Astrocyte (in vitro differentiated cells and primary cell): ENCODE data around the gene TRPM3. TPM values are rescaled to one million over a fixed set of nuclear protein-coding genes. Genes with fewer than 3 reads are reported as not detected.
A peak's percentile ranks its signal among the peaks of the same experiment; 100 is the strongest.

Experiments
- DNase-seq: peaks from one replicate; pipeline ENCODE4 v3.0.0-alpha.2; 2010; ENCODE audit warnings: low read depth
- FAIRE-seq: peaks from 2 replicates; lab custom pipeline; 2011; peaks lifted over from hg19 to GRCh38; lab: Jason Lieb, UNC
- H2AFZ ChIP-seq: 2 replicates; pipeline ENCODE4 v1.6.0; 2012; ENCODE audit warnings: low read depth, low read length, inconsistent platforms
- H3K27ac ChIP-seq: 2 replicates; pipeline ENCODE4 v1.5.1; 2011; ENCODE audit warnings: low read depth, low read length, inconsistent platforms
- H3K27me3 ChIP-seq: 2 replicates; pipeline ENCODE4 v1.6.0; 2011; ENCODE audit warnings: low read length, inconsistent platforms; ENCODE audit not compliant: insufficient read depth
- H3K36me3 ChIP-seq: 2 replicates; pipeline ENCODE4 v1.5.1; 2011; ENCODE audit warnings: low read length, inconsistent platforms; ENCODE audit not compliant: insufficient read depth
- H3K4me1 ChIP-seq: 2 replicates; pipeline ENCODE4 v1.5.1; 2011; ENCODE audit warnings: low read length, inconsistent platforms; ENCODE audit not compliant: insufficient read depth
- H3K4me2 ChIP-seq: 2 replicates; pipeline ENCODE4 v1.6.0; 2012; ENCODE audit warnings: low read length, inconsistent platforms
- H3K4me3 ChIP-seq: 2 replicates; pipeline ENCODE4 v1.5.1; 2011; ENCODE audit warnings: low read depth, mild to moderate bottlenecking, low read length, inconsistent platforms; ENCODE audit not compliant: insufficient read depth
- H3K79me2 ChIP-seq: 2 replicates; pipeline ENCODE4 v1.6.0; 2012; ENCODE audit warnings: mild to moderate bottlenecking, low read length, inconsistent platforms; ENCODE audit not compliant: insufficient read depth
- H3K9ac ChIP-seq: 2 replicates; pipeline ENCODE4 v1.6.0; 2012; ENCODE audit warnings: mild to moderate bottlenecking, low read length, inconsistent platforms
- H3K9me3 ChIP-seq: 2 replicates; pipeline ENCODE4 v1.5.1; 2012; ENCODE audit warnings: low read depth, mild to moderate bottlenecking, low read length, inconsistent platforms; ENCODE audit not compliant: insufficient read depth
- H4K20me1 ChIP-seq: 2 replicates; pipeline ENCODE4 v1.6.0; 2012; ENCODE audit warnings: low read length, inconsistent platforms; ENCODE audit not compliant: insufficient read depth
- H3K27ac Mint-ChIP-seq: one replicate; pipeline ENCODE4 v1.8.0; 2021; ENCODE audit warnings: mild to moderate bottlenecking, mixed read lengths; ENCODE audit not compliant: unreplicated experiment
- H3K27me3 Mint-ChIP-seq: one replicate; pipeline ENCODE4 v1.8.0; 2021; ENCODE audit warnings: low read depth, mixed read lengths; ENCODE audit not compliant: unreplicated experiment
- H3K36me3 Mint-ChIP-seq: one replicate; pipeline ENCODE4 v1.8.0; 2021; ENCODE audit warnings: low read depth, mixed read lengths; ENCODE audit not compliant: unreplicated experiment
- H3K4me1 Mint-ChIP-seq: one replicate; pipeline ENCODE4 v1.8.0; 2021; ENCODE audit warnings: low read depth, mixed read lengths; ENCODE audit not compliant: unreplicated experiment
- H3K4me3 Mint-ChIP-seq: one replicate; pipeline ENCODE4 v1.8.0; 2021; ENCODE audit warnings: mild to moderate bottlenecking, moderate library complexity, mixed read lengths; ENCODE audit not compliant: unreplicated experiment
- H3K9me3 Mint-ChIP-seq: one replicate; pipeline ENCODE4 v1.8.0; 2021; ENCODE audit warnings: mild to moderate bottlenecking, mixed read lengths; ENCODE audit not compliant: unreplicated experiment
- EZH2 ChIP-seq: IDR thresholded peaks from 2 replicates; pipeline ENCODE4 v1.6.1; 2012; ENCODE audit warnings: mild to moderate bottlenecking, low read length, inconsistent platforms; ENCODE audit not compliant: insufficient read depth
- total RNA-seq: library from RNA; stranded (reverse); gene quantifications from 2 replicates; pipeline ENCODE4 v1.2.1, GENCODE V29; 2021
- TF ChIP-seq, protein P1 (sequence below): IDR thresholded peaks from 2 replicates; pipeline ENCODE4 v1.5.1; 2011; ENCODE audit warnings: low read depth, mild to moderate bottlenecking, inconsistent platforms, low read length, moderate library complexity; ENCODE audit not compliant: insufficient read depth

TRPM3 gene
- total RNA-seq, 1 donor from 2014 or later = 0.14 TPM

DNA sequence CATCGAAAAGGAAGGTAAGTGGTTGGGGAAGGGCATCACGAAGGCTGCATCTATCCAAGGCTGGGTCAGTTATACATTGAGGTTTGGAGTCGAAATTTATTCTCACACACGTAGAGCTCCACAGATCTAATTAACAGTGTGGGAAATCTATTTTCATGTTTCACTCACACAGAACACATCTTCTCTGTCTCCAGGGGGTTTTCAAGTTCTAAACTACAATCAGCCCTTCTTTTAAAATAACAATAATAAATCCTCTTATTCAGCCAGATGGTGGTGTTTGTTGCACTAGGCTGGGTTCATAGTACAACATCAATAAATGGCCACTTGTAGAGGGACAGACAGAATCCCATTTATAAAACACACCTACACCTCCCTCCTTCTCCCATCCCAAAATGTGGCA lies 532.4 kb downstream of the TRPM3 start:
- Histone ChIP-seq H3K4me3 (peak overlapping the region; percentile 1), H3K27ac (peak overlapping the region; percentile 91), H3K27me3 (no peaks in the 10 kb centered on the region), H3K36me3 (no peaks in the 10 kb centered on the region), H3K9me3 (no peaks in the 10 kb centered on the region), H3K79me2 (no peaks in the 10 kb centered on the region), H3K4me1 (peaks cover 46% of the 10 kb centered on the region), H4K20me1 (no peaks in the 10 kb centered on the region), H3K9ac (peak overlapping the region; percentile 81), H3K4me2 (peak overlapping the region; percentile 66), H2AFZ (peak overlapping the region; percentile 8)
- H3K27ac Mint-ChIP-seq = no peak overlapping the region
- H3K9me3 Mint-ChIP-seq = no peaks in the 10 kb centered on the region
- H3K27me3 Mint-ChIP-seq = no peaks in the 10 kb centered on the region
- TF ChIP-seq EZH2 = no peak
- TF ChIP-seq, protein P1, sequence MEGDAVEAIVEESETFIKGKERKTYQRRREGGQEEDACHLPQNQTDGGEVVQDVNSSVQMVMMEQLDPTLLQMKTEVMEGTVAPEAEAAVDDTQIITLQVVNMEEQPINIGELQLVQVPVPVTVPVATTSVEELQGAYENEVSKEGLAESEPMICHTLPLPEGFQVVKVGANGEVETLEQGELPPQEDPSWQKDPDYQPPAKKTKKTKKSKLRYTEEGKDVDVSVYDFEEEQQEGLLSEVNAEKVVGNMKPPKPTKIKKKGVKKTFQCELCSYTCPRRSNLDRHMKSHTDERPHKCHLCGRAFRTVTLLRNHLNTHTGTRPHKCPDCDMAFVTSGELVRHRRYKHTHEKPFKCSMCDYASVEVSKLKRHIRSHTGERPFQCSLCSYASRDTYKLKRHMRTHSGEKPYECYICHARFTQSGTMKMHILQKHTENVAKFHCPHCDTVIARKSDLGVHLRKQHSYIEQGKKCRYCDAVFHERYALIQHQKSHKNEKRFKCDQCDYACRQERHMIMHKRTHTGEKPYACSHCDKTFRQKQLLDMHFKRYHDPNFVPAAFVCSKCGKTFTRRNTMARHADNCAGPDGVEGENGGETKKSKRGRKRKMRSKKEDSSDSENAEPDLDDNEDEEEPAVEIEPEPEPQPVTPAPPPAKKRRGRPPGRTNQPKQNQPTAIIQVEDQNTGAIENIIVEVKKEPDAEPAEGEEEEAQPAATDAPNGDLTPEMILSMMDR = no peak
- no peak for FAIRE-seq
- peaks cover 35% of the 10 kb centered on the region for H3K4me1 Mint-ChIP-seq
- H3K4me3 Mint-ChIP-seq = no peak overlapping the region
- no peak for DNase-seq
- no peaks in the 10 kb centered on the region for H3K36me3 Mint-ChIP-seq

DNA sequence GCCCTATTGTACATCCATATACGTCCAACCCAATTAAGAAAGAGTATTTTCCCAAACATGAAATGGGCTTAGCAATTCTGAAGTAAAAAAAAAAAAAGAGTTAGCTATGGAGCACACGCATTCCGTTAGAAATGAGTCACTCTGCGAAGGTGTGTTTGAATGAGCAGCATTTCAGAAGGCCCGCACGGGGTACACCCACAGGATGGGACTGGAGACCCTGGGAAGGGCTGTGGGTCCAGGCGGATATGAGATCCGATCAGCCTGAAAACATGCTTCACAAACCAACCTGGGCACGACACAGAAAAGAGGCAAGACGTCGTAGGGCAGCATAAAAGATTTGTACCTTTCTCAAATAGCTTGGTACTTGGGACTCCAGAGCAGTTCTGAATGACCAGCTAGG lies 533.0 kb downstream of the TRPM3 start:
- H3K36me3 ChIP-seq = no peaks in the 10 kb centered on the region
- no peak overlapping the region for H3K27ac Mint-ChIP-seq
- H3K9ac ChIP-seq = peak overlapping the region; percentile 81
- H3K9me3 ChIP-seq = no peaks in the 10 kb centered on the region
- no peak for FAIRE-seq
- no peaks in the 10 kb centered on the region for H4K20me1 ChIP-seq
- no peaks in the 10 kb centered on the region for H3K27me3 Mint-ChIP-seq
- H3K79me2 ChIP-seq = no peaks in the 10 kb centered on the region
- peaks cover 46% of the 10 kb centered on the region for H3K4me1 ChIP-seq
- no peaks in the 10 kb centered on the region for H3K9me3 Mint-ChIP-seq
- peak overlapping the region; percentile 91 for H3K27ac ChIP-seq
- H3K27me3 ChIP-seq = no peaks in the 10 kb centered on the region
- no peak overlapping the region for H3K4me3 Mint-ChIP-seq
- no peak overlapping the region for H3K4me3 ChIP-seq
- no peaks in the 10 kb centered on the region for H3K36me3 Mint-ChIP-seq
- H3K4me1 Mint-ChIP-seq = peaks cover 35% of the 10 kb centered on the region
- DNase-seq = peak; percentile 86
- no peak for TF ChIP-seq EZH2
- TF ChIP-seq, protein P1 = no peak
- peak overlapping the region; percentile 8 for H2AFZ ChIP-seq
- peak overlapping the region; percentile 66 for H3K4me2 ChIP-seq

DNA sequence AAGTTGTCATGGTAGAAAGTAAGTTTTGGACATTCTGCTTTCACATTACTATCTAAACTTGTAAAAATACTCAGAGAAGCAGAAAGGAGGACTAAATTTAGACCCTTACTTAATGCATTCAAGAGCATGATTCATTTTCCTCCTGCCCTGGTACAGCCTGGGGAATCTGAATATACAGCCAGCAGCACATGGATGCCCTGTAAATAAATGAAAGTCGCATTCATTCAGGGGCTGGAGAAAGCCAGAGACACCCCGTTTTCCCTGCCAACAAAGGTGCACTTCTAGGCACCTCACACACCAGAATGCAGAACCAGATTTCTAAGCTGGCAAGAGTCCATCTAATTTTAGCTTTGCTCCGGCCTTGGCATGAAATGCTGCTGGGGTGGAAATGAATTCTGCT lies 534.2 kb downstream of the TRPM3 start:
- Histone ChIP-seq H3K79me2 (no peaks in the 10 kb centered on the region), H3K36me3 (no peaks in the 10 kb centered on the region), H3K9ac (peak overlapping the region; percentile 81), H3K4me2 (peak overlapping the region; percentile 66), H3K27me3 (no peaks in the 10 kb centered on the region), H3K4me3 (no peak overlapping the region), H3K27ac (peak overlapping the region; percentile 91), H3K4me1 (peaks cover 46% of the 10 kb centered on the region), H3K9me3 (no peaks in the 10 kb centered on the region), H2AFZ (peak overlapping the region; percentile 33), H4K20me1 (no peaks in the 10 kb centered on the region)
- FAIRE-seq (peak; percentile 96), DNase-seq (peak; percentile 91)
- TF ChIP-seq, protein P1 = no peak
- TF ChIP-seq EZH2 = no peak
- Mint-ChIP-seq H3K4me3 (no peak overlapping the region), H3K27me3 (no peaks in the 10 kb centered on the region), H3K4me1 (peaks cover 35% of the 10 kb centered on the region), H3K27ac (peak overlapping the region; percentile 55), H3K36me3 (no peaks in the 10 kb centered on the region), H3K9me3 (no peaks in the 10 kb centered on the region)
